OCI-LY7 (cell line): ENCODE data around the gene USP34.

Experiments used
- EZH2phosphoT487 ChIP-seq: fragments of 200-600 bp; sonication (generic); IDR thresholded peaks from 2 replicates; pipeline ENCODE4 v1.6.1; 2018; ENCODE audit warnings: low read depth, borderline replicate concordance, mild to moderate bottlenecking, mixed run types, antibody characterized with exemption, low read length, moderate library complexity, mixed read lengths
- TF ChIP-seq, protein P1 (sequence below): fragments of 200-600 bp; sonication (generic); conservative IDR thresholded peaks from 2 replicates; pipeline ENCODE4 v1.5.1; 2014; ENCODE audit warnings: mild to moderate bottlenecking, antibody characterized with exemption, low read length, moderate library complexity, mixed read lengths

- TF ChIP-seq, protein P1, sequence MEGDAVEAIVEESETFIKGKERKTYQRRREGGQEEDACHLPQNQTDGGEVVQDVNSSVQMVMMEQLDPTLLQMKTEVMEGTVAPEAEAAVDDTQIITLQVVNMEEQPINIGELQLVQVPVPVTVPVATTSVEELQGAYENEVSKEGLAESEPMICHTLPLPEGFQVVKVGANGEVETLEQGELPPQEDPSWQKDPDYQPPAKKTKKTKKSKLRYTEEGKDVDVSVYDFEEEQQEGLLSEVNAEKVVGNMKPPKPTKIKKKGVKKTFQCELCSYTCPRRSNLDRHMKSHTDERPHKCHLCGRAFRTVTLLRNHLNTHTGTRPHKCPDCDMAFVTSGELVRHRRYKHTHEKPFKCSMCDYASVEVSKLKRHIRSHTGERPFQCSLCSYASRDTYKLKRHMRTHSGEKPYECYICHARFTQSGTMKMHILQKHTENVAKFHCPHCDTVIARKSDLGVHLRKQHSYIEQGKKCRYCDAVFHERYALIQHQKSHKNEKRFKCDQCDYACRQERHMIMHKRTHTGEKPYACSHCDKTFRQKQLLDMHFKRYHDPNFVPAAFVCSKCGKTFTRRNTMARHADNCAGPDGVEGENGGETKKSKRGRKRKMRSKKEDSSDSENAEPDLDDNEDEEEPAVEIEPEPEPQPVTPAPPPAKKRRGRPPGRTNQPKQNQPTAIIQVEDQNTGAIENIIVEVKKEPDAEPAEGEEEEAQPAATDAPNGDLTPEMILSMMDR: no peak
- no peak for TF ChIP-seq EZH2phosphoT487
Observed at GRCh38 chr2:61425605-61426155, 45.2 kb downstream of the USP34 start.
